ENCODE measurements around the gene CPXM2. TPM values are rescaled to one million over a fixed set of nuclear protein-coding genes. Genes with fewer than 3 reads are reported as not detected.

The CPXM2 gene
- total RNA-seq = under 0.01 and 0.16 TPM in 2 replicates

DNA sequence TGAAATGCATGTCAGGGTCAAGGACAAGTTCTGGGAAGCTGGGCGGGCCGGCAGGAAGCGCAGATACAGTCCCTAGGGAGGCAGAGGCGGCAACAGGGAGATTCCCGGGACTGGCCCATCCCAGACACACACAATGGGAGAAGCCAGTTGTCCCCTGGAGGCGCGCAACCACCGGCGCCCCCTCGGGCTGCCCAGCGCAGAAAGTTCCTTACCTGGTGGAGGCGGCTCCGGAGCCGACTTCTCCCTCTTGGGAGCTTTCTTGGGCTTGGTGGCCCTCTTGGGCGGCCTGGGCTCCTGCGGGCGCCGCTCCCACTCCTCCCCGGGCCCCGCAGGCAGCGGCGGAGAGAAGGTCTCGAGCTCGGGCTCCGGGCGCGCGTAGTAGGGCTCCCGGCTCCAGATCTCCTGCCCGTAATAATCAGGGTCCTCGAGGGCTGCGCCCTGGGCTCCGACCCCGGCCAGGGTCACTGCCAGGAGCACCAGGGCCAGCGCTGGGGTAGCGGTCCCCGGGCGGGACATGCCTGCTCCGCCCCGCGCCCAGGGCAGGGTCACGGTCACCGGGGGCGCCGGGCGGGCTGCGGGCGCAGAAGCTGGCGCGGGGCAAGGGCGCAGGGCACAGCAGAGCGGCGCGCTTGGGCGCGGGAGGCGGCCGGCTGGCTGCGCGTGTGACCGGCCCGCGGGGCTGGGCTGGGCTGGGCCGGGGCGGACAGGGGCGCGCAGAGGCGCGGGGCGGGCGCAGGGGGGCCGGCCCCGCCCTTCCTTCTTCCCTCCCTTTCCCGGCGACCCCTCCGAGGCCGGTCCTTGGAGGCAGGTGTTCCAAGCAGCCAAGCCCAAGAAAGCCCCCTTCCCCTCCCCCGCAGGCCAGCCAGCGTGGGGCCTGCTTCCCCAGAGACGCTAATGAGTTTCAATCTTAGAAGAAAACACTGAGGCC lies at the start of gene CPXM2:
Gene CPXM2, minus strand, starts transcription at position 664 of the 928 bp plus-strand sequence. Its CDS starts 148 bp downstream, at position 516.

Other genes with a start within 250 kb of the CPXM2 start
- not detected in 2 replicates for gene GPR26, start 225.5 kb downstream of the CPXM2 start, total RNA-seq
- gene CHST15, start 201.8 kb upstream of the CPXM2 start, total RNA-seq = 11.6 and 17.6 TPM in 2 replicates